Epithelial cell of proximal tubule (primary cell): ENCODE data around the gene MIA2. TPM values are rescaled to one million over a fixed set of nuclear protein-coding genes. Genes with fewer than 3 reads are reported as not detected.
"Not testable (repeated sequence)": the region's sequence is repeated elsewhere in the genome, so short reads cannot be mapped to it uniquely, and the experiment has no call there.

ENCODE experiments used
- DNase-seq: peaks from one replicate; pipeline ENCODE4 v3.0.0-alpha.2; 2011; ENCODE audit warnings: low read depth
- H3K4me3 ChIP-seq: 2 replicates; pipeline ENCODE4 v1.5.1; 2011; ENCODE audit warnings: low read depth, mild to moderate bottlenecking, low read length
- total RNA-seq: library from RNA; depleted of rRNA; stranded (reverse); fragments of >200 nt; gene quantifications from 2 replicates; pipeline ENCODE4 v1.2.3, GENCODE V29; 2015
- TF ChIP-seq, protein P1 (sequence below): conservative IDR thresholded peaks from 2 replicates; pipeline ENCODE4 v1.5.1; 2012; ENCODE audit warnings: low read depth, mild to moderate bottlenecking, low read length

The MIA2 gene
- total RNA-seq, 1 donor from 2014 or later: 10.4 TPM

DNA sequence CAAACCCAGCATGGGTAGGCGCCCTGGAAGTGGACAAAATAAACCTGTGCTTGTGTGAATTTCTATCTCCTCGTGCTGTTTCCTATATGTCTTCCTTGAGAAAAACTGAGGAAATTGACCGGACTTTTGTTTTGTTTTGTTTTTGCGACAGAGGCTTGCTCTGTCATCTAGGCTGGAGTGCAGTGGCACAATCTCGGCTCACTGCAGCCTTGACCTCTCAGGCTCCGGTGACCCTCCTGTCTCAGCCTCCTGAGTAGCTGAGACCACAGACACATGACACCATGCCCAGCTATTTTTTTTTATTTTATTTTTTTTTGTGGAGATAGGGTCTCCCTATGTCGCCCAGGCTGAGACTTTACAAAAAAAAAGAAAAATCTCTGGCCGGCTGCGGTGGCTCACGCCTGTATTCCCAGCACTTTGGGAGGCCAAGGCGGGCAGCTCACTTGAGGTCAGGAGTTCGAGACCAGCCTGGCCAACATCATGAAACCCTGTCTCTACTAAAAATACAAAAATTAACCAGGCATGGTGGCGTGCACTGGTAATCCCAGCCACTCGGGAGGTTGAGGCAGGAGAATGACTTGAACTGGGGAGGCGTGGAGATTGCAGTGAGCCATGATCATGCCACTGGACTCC lies 22.5 kb upstream of the MIA2 start:
- DNase-seq: no peak
- H3K4me3 ChIP-seq: no peak overlapping the region
- TF ChIP-seq, protein P1, sequence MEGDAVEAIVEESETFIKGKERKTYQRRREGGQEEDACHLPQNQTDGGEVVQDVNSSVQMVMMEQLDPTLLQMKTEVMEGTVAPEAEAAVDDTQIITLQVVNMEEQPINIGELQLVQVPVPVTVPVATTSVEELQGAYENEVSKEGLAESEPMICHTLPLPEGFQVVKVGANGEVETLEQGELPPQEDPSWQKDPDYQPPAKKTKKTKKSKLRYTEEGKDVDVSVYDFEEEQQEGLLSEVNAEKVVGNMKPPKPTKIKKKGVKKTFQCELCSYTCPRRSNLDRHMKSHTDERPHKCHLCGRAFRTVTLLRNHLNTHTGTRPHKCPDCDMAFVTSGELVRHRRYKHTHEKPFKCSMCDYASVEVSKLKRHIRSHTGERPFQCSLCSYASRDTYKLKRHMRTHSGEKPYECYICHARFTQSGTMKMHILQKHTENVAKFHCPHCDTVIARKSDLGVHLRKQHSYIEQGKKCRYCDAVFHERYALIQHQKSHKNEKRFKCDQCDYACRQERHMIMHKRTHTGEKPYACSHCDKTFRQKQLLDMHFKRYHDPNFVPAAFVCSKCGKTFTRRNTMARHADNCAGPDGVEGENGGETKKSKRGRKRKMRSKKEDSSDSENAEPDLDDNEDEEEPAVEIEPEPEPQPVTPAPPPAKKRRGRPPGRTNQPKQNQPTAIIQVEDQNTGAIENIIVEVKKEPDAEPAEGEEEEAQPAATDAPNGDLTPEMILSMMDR: no peak

- no peak for DNase-seq
- H3K4me3 ChIP-seq: no peak overlapping the region
- TF ChIP-seq, protein P1: no peak
Observed at GRCh38 chr14:39212034-39212433, 21.7 kb upstream of the MIA2 start.

DNA sequence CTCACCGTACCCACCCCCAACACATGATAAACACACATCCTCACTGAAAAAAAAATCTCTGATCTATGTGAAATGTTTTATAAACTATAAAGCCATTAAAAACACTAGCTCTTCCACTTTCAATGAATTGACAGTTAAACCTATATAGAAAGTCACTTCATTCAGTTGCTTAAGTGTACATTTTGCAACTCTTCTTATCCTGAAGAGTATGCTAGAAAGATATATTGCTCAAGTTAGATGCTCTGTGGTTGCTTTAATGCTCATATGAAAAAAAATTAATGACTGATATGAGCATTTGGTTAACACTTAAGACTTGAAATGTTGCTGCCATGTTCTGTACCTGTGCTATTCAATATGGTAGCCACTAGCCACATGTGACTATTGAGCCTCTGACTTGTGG lies 21.0 kb upstream of the MIA2 start:
- DNase-seq: no peak
- no peak overlapping the region for H3K4me3 ChIP-seq
- TF ChIP-seq, protein P1: no peak

DNA sequence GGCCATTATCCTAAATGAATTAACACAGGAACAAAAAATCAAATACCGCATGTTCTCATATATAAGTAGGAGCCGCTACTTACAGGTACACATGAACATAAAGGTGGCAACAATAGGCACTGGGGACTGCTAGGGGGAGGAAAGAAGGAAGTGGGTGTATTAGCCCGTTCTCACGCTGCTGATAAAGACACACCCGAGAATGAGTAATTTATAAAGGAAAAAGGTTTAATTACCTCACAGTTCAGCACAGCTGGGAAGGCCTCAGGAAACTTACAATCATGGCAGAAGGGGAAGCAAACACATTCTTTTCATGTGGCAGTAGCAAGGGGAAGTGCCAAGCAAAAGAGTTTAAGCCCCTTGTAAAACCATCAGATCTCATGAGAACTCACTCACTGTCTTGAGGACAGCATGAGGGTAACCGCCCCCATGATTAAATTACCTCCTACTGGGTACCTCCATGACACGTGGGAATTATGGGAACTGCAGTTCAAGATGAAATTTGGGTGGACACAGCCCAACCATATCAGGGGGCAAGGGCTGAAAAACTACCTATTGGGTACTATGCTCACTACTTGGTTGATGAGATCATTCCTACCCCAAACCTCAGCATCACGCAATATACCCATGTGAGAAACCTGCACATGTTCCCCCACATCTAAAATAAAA lies 16.4 kb upstream of the MIA2 start:
- no peak for DNase-seq
- no peak overlapping the region for H3K4me3 ChIP-seq
- TF ChIP-seq, protein P1: no peak

DNA sequence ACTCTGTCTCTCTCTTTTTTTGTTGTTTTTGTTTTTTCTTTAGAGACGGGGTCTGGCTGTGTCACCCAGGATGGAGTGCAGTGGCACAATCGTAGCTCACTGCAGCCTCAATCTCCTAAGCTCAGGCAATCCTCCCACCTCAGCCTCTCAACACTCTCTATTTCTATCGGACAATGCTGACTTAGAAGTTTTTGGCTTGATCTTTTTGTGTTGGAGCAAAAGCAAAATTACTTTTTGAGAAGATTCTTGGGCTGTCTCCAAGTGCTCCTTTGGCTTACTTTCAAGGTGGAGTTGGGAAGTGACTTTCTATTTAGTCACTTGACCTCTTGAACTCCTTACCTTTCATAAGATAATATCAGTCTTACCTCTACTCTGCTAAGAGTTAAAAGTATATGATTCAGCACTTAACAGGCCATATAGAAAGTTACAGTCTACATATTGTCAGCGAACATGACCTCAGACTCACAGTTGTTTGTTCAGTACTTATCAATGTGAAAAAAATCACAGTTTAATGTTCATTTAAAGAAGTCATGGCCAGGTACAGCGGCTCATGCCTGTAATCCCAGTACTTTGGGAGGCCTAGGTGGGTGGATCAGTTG lies 15.4 kb upstream of the MIA2 start:
- no peak for DNase-seq
- H3K4me3 ChIP-seq: no peak overlapping the region
- TF ChIP-seq, protein P1: no peak

DNA sequence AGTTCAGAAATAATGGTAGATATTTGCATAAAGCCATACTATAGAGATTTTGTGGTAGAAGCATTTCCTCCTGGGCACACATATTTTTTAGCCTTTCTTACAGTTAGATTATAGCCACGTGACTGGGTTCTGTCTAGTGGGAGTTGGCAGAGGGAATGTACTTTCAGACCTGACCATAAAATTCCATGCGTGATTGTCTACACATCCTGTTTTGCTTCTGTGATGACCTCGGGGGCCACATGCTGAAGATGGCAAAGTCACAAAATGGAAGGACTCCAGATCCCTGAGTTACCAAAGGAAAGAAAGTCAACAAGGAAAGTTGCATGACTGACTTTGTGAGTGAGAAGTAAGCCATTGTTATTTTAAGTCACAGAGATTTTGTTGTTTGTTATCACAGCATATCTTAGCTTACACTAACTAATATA lies 14.6 kb upstream of the MIA2 start:
- no peak for DNase-seq
- TF ChIP-seq, protein P1: no peak
- no peak overlapping the region for H3K4me3 ChIP-seq

GRCh38 chr14:39220473-39220872 lies 13.2 kb upstream of the MIA2 start:
- not testable (repeated sequence) for H3K4me3 ChIP-seq, DNase-seq
